Stimulated activated naive CD4-positive, alpha-beta T cell (primary cell): ENCODE data around the gene IFNAR2.

Experiments
- DNase-seq, 6 experiments: peaks; one replicate each; lab custom pipeline; 2025; lab: John Stamatoyannopoulos, UW

IFNAR2 gene

DNA sequence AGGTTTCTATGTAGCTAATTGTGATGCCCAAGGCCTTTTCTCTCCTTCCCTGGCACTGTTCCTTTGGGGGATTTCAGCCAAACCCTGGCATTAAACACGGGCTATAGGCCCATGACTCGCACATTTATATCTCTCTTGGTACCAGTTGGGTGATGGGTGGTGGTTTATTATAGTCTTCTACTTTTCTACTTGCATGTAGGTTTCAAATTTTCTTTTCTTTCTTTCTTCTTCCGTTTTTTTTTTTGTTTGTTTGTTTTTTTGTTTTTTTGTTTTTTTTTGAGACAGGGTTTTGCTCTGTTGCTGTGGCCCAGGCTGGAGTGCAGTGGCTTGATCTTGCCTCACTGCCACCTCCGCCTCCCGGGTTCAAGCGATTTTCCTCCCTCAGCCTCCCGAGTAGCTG is 37.5 kb downstream of the IFNAR2 start:
- peak in 1 of 6 experiments; percentile 28 for DNase-seq

GRCh38 chr21:33268393-33268736 is 38.6 kb downstream of the IFNAR2 start:
- no peak for DNase-seq

DNA sequence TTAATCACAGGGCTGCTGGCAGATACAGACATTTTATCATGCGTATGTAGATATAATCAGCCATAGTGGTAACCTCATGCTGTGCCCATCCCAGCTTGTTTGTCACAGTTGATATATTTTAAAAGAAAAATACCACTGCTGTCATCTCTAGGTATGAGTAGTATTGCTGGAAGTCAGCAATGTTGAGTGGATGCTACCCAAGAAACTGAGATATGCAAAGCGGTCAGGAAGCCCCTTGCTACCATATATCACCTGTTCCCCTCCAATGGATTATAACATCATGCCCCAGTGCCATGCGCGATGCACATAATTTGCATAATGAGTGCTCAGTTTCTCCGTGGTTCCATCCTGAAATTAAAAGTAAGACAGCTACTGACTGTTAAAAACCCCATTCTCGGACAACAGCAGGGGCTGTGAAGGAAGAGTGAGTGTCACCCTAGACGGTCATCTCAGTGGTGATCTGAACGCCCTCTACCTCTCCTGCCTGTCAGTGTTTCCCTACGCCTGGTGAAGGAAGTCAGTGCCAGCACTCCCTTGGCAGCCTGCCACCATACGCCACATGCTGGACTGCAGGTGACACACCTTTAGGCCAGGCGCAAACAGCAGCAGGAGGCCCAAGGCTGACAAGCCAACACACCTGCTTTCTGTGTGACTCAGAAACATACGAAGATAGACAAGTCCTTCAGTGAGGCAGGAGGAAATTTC is 39.2 kb downstream of the IFNAR2 start:
- peak in 2 of 6 experiments; percentile 15 to 19 for DNase-seq

GRCh38 chr21:33270986-33271385 is 41.2 kb downstream of the IFNAR2 start:
- DNase-seq: no peak

- DNase-seq: no peak
Measured at GRCh38 chr21:33273044-33273443, 43.3 kb downstream of the IFNAR2 start.

- DNase-seq: no peak
Measured at GRCh38 chr21:33278721-33279120, 49.0 kb downstream of the IFNAR2 start.

DNA sequence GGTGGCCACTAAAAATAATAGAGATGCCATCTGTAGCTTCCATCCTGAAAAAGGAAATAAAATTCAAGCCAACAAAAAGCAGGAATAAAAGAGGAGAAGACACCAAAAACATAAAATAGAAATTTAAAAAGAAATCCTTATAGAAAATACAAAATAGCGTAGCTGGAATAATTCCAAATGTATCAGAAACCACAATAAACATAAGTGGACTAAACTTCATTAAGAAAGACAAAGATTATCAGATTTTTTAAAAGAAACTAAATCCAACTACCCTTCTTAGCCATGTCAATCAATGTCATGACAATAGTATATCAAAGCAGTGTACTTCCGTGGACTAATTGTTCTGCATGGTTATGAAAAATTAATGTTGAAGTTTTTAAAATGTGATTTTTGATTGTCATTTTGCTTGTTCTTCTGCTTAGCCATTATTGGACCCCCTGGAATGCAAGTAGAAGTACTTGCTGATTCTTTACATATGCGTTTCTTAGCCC is 49.6 kb downstream of the IFNAR2 start:
- DNase-seq: no peak
